ENCODE measurements around the gene UBD.

- no peak for TF ChIP-seq POLR2A (IDR thresholded peaks at IDR 0.05)
- no peak for TF ChIP-seq CTCF (IDR thresholded peaks at IDR 0.05)
Observed at GRCh38 chr6:29517728-29518440, 41.6 kb downstream of the UBD start.

Measured in uterus (tissue), 2 donors.